MG63 (cell line): ENCODE measurements around the gene NFU1. TPM values are rescaled to one million over a fixed set of nuclear protein-coding genes. Genes with fewer than 3 reads are reported as not detected.
"Not testable (repeated sequence)": the region's sequence is repeated elsewhere in the genome, so short reads cannot be mapped to it uniquely, and the experiment has no call there.

Experiments used
- DNase-seq: peaks from one replicate; pipeline ENCODE4 v3.0.0-alpha.2; 2020
- H3K27me3 ChIP-seq: fragments of 250-450 bp; sonication (Bioruptor Pico); 2 replicates; pipeline ENCODE4 v1.5.1; 2020; ENCODE audit warnings: mild to moderate bottlenecking, moderate library complexity
- H3K36me3 ChIP-seq: fragments of 250-450 bp; sonication (Bioruptor Pico); 2 replicates; pipeline ENCODE4 v1.5.1; 2020; ENCODE audit warnings: mild to moderate bottlenecking, moderate library complexity
- H3K4me3 ChIP-seq: fragments of 250-450 bp; sonication (Bioruptor Pico); 2 replicates; pipeline ENCODE4 v1.5.1; 2020; ENCODE audit warnings: mild to moderate bottlenecking, moderate library complexity
- H3K9me3 ChIP-seq: fragments of 250-450 bp; sonication (Bioruptor Pico); 2 replicates; pipeline ENCODE4 v1.5.1; 2020; ENCODE audit warnings: mild to moderate bottlenecking, moderate library complexity
- total RNA-seq: library from RNA; depleted of rRNA; stranded (reverse); fragments of >200 nt; shearing (Covaris generic); gene quantifications from 2 replicates; pipeline ENCODE4 v1.2.3, GENCODE V29; 2014; ENCODE audit warnings: low replicate concordance

NFU1 gene
- total RNA-seq, 1 experiment from 2014 or later = 49.4 TPM

- H3K27me3 ChIP-seq, H3K9me3 ChIP-seq, DNase-seq, H3K4me3 ChIP-seq: not testable (repeated sequence)
- H3K36me3 ChIP-seq = peaks cover 16% of the 10 kb centered on the region
Observed at GRCh38 chr2:69419111-69419510, 18.1 kb downstream of the NFU1 start.

GRCh38 chr2:69416147-69416546 lies 21.1 kb downstream of the NFU1 start:
- Histone ChIP-seq H3K27me3 (no peaks in the 10 kb centered on the region), H3K36me3 (peaks cover 18% of the 10 kb centered on the region), H3K9me3 (no peaks in the 10 kb centered on the region), H3K4me3 (no peak overlapping the region)
- no peak for DNase-seq

- Histone ChIP-seq H3K27me3 (no peaks in the 10 kb centered on the region), H3K36me3 (peaks cover 8% of the 10 kb centered on the region), H3K9me3 (no peaks in the 10 kb centered on the region), H3K4me3 (no peak overlapping the region)
- DNase-seq = no peak
Observed at GRCh38 chr2:69411120-69411519, 26.1 kb downstream of the NFU1 start.

- no peaks in the 10 kb centered on the region for H3K9me3 ChIP-seq
- no peaks in the 10 kb centered on the region for H3K27me3 ChIP-seq
- DNase-seq = no peak
- H3K4me3 ChIP-seq = no peak overlapping the region
- H3K36me3 ChIP-seq = peaks cover 28% of the 10 kb centered on the region
Observed at GRCh38 chr2:69405306-69405705, 31.9 kb downstream of the NFU1 start.

GRCh38 chr2:69400121-69400520 lies 37.1 kb downstream of the NFU1 start:
- no peaks in the 10 kb centered on the region for H3K9me3 ChIP-seq
- H3K36me3 ChIP-seq = peaks cover 32% of the 10 kb centered on the region
- H3K4me3 ChIP-seq = no peak overlapping the region
- no peak for DNase-seq
- no peaks in the 10 kb centered on the region for H3K27me3 ChIP-seq

- DNase-seq = no peak
- no peaks in the 10 kb centered on the region for H3K9me3 ChIP-seq
- H3K36me3 ChIP-seq = peaks cover 15% of the 10 kb centered on the region
- H3K4me3 ChIP-seq = no peak overlapping the region
- no peaks in the 10 kb centered on the region for H3K27me3 ChIP-seq
Observed at GRCh38 chr2:69397234-69397633, 40.0 kb downstream of the NFU1 start.

- H3K9me3 ChIP-seq = no peaks in the 10 kb centered on the region
- DNase-seq = no peak
- peaks cover 14% of the 10 kb centered on the region for H3K36me3 ChIP-seq
- H3K27me3 ChIP-seq = no peaks in the 10 kb centered on the region
- no peak overlapping the region for H3K4me3 ChIP-seq
Observed at GRCh38 chr2:69395866-69396265, 41.4 kb downstream of the NFU1 start.

GRCh38 chr2:69393963-69394362 lies 43.3 kb downstream of the NFU1 start:
- DNase-seq = no peak
- H3K4me3 ChIP-seq = no peak overlapping the region
- H3K27me3 ChIP-seq = no peaks in the 10 kb centered on the region
- peaks cover 11% of the 10 kb centered on the region for H3K36me3 ChIP-seq
- no peaks in the 10 kb centered on the region for H3K9me3 ChIP-seq

- H3K36me3 ChIP-seq = no peaks in the 10 kb centered on the region
- no peak for DNase-seq
- no peaks in the 10 kb centered on the region for H3K9me3 ChIP-seq
- no peaks in the 10 kb centered on the region for H3K27me3 ChIP-seq
- H3K4me3 ChIP-seq = no peak overlapping the region
Observed at GRCh38 chr2:69390471-69390870, 46.8 kb downstream of the NFU1 start.

GRCh38 chr2:69390001-69390400 lies 47.2 kb downstream of the NFU1 start:
- Histone ChIP-seq H3K36me3 (no peaks in the 10 kb centered on the region), H3K9me3 (no peaks in the 10 kb centered on the region), H3K27me3 (no peaks in the 10 kb centered on the region), H3K4me3 (no peak overlapping the region)
- no peak for DNase-seq

GRCh38 chr2:69389271-69389670 lies 48.0 kb downstream of the NFU1 start:
- no peak overlapping the region for H3K4me3 ChIP-seq
- DNase-seq = no peak
- H3K27me3 ChIP-seq = no peaks in the 10 kb centered on the region

GRCh38 chr2:69387770-69388481 lies 49.3 kb downstream of the NFU1 start:
- no peak for DNase-seq
- H3K9me3 ChIP-seq = no peaks in the 10 kb centered on the region
- peak overlapping the region; percentile 86 for H3K4me3 ChIP-seq

More at GRCh38 chr2:69389271-69389670, 48.0 kb downstream of the NFU1 start:
- H3K36me3 ChIP-seq = no peaks in the 10 kb centered on the region
- H3K9me3 ChIP-seq = no peaks in the 10 kb centered on the region

GRCh38 chr2:69386789-69387734 lies 50.2 kb downstream of the NFU1 start, which contains the start of gene GFPT1:
Gene GFPT1 (minus strand): TSS chr2:69387227. CDS start chr2:69387071, 156 bp downstream.
- H3K9me3 ChIP-seq = no peaks in the 10 kb centered on the region
- H3K4me3 ChIP-seq = peak within 1 kb of the TSS; percentile 86
- peaks cover 15% of the 10 kb centered on the region for H3K36me3 ChIP-seq
- DNase-seq = peak; percentile 93
- H3K27me3 ChIP-seq = no peaks in the 10 kb centered on the region

More at GRCh38 chr2:69387770-69388481, 49.3 kb downstream of the NFU1 start:
- H3K36me3 ChIP-seq = peaks cover 7% of the 10 kb centered on the region
- H3K27me3 ChIP-seq = no peaks in the 10 kb centered on the region

- Histone ChIP-seq H3K27me3 (no peaks in the 10 kb centered on the region), H3K4me3 (peak overlapping the region; percentile 86), H3K36me3 (peaks cover 18% of the 10 kb centered on the region), H3K9me3 (no peaks in the 10 kb centered on the region)
- no peak for DNase-seq
Observed at GRCh38 chr2:69386360-69386759, 50.9 kb downstream of the NFU1 start.

- no peak for DNase-seq
- H3K27me3 ChIP-seq = no peaks in the 10 kb centered on the region
- H3K4me3 ChIP-seq = peak overlapping the region; percentile 86
- H3K36me3 ChIP-seq = peaks cover 18% of the 10 kb centered on the region
- no peaks in the 10 kb centered on the region for H3K9me3 ChIP-seq
Observed at GRCh38 chr2:69385443-69386151, 51.6 kb downstream of the NFU1 start.

GRCh38 chr2:69384618-69385081 lies 52.6 kb downstream of the NFU1 start:
- Histone ChIP-seq H3K9me3 (no peaks in the 10 kb centered on the region), H3K4me3 (no peak overlapping the region), H3K27me3 (no peaks in the 10 kb centered on the region), H3K36me3 (peaks cover 25% of the 10 kb centered on the region)
- DNase-seq = no peak
